A673 (cell line): ENCODE measurements around the gene SLC5A3. TPM values are rescaled to one million over a fixed set of nuclear protein-coding genes. Genes with fewer than 3 reads are reported as not detected.

Source experiments
- BruUV-seq: library from RNA; stranded (reverse); fragments of 400-500 nt; replicated peaks from 2 replicates; lab custom pipeline; 2021; lab: Mats Ljungman, UMichigan
- CTCF ChIA-PET: fragments of 300-600 bp; sonication (Branson Sonifier 250); formaldehyde crosslinking; loops from one replicate; lab custom pipeline; 2022; ENCODE audit warnings: antibody characterized with exemption; lab: Charles Lee
- POLR2A ChIA-PET: fragments of 300-600 bp; sonication (Branson Sonifier 250); formaldehyde crosslinking; loops from one replicate; lab custom pipeline; 2022; ENCODE audit warnings: antibody characterized with exemption; ENCODE audit not compliant: low non-redundant PET; lab: Charles Lee
- DNase-seq: peaks from one replicate; pipeline ENCODE4 v3.0.0-alpha.2; 2015; ENCODE audit warnings: low spot score
- H3K27ac ChIP-seq: fragments of 200-600 bp; sonication (generic); 2 replicates; pipeline ENCODE4 v1.5.1; 2016; ENCODE audit warnings: mixed run types, low read depth, mild to moderate bottlenecking, mixed read lengths, antibody characterized with exemption, low read length; ENCODE audit not compliant: poor library complexity, severe bottlenecking
- H3K27me3 ChIP-seq: fragments of 200-600 bp; sonication (generic); replicated peaks from 2 replicates; pipeline ENCODE4 v1.6.1; 2017; ENCODE audit warnings: mixed run types, low read depth, mild to moderate bottlenecking, mixed read lengths, antibody characterized with exemption, low read length; ENCODE audit not compliant: insufficient read depth, poor library complexity
- H3K36me3 ChIP-seq: fragments of 200-600 bp; sonication (generic); 2 replicates; pipeline ENCODE4 v1.6.1; 2016; ENCODE audit warnings: mixed run types, mild to moderate bottlenecking, mixed read lengths, antibody characterized with exemption, low read length; ENCODE audit not compliant: insufficient read depth, poor library complexity, severe bottlenecking
- H3K4me1 ChIP-seq: fragments of 200-600 bp; sonication (generic); 2 replicates; pipeline ENCODE4 v1.6.1; 2017; ENCODE audit warnings: mixed run types, mild to moderate bottlenecking, mixed read lengths, antibody characterized with exemption, low read length; ENCODE audit not compliant: insufficient read depth, poor library complexity, severe bottlenecking
- H3K4me3 ChIP-seq: fragments of 200-600 bp; sonication (generic); 2 replicates; pipeline ENCODE4 v1.5.1; 2016; ENCODE audit warnings: low read depth, mixed run types, mild to moderate bottlenecking, mixed read lengths, low read length; ENCODE audit not compliant: poor library complexity, severe bottlenecking
- H3K9me3 ChIP-seq: fragments of 200-600 bp; sonication (generic); 2 replicates; pipeline ENCODE4 v1.6.1; 2016; ENCODE audit warnings: mixed run types, low read depth, mild to moderate bottlenecking, mixed read lengths, antibody characterized with exemption, low read length; ENCODE audit not compliant: poor library complexity, severe bottlenecking
- CTCF ChIP-seq: fragments of 300-800, 200-600 bp; sonication (generic); conservative IDR thresholded peaks from 2 replicates; pipeline ENCODE4 v1.5.1; 2017; ENCODE audit warnings: low read depth, mild to moderate bottlenecking, antibody characterized with exemption, low read length, moderate library complexity, mixed read lengths
- EZH2 ChIP-seq: fragments of 200-600 bp; sonication (generic); IDR thresholded peaks from 2 replicates; pipeline ENCODE4 v1.6.1; 2017; ENCODE audit warnings: borderline replicate concordance, low read depth, mild to moderate bottlenecking, mixed read lengths, antibody characterized with exemption, low read length; ENCODE audit not compliant: poor library complexity, severe bottlenecking
- intact Hi-C: fragments of 100-400 bp; cut with micrococcal nuclease; formaldehyde crosslinking; loops from one replicate; pipeline ENCODE4 v1.10.0; 2022; ENCODE audit not compliant: unreplicated experiment
- total RNA-seq: library from RNA; stranded (reverse); gene quantifications from 2 replicates; pipeline ENCODE4 v1.2.3, GENCODE V29; 2021

SLC5A3 gene
- total RNA-seq, 1 experiment from 2014 or later = 20.5 TPM

- Histone ChIP-seq H3K4me3 (no peak overlapping the region), H3K27me3 (no peaks in the 10 kb centered on the region), H3K4me1 (peaks cover 5% of the 10 kb centered on the region), H3K36me3 (no peaks in the 10 kb centered on the region), H3K27ac (no peak overlapping the region), H3K9me3 (no peaks in the 10 kb centered on the region)
- ChIA-PET POLR2A (no interaction called here), CTCF (no interaction called here)
- TF ChIP-seq CTCF (no peak), EZH2 (no peak)
- DNase-seq = no peak
- intact Hi-C loops = no loop called here
- BruUV-seq = no TSS peak
These were observed 37.3 kb downstream of the SLC5A3 start for GRCh38 chr21:34110594-34111202.

GRCh38 chr21:34112316-34113033, 39.1 kb downstream of the SLC5A3 start:
- TF ChIP-seq EZH2 = no peak
- ChIA-PET POLR2A (interaction anchor here (0.6 kb wide), 1 partner anchor 971 kb away, joined by 3 read pairs; no protein-coding TSS in a partner anchor), CTCF (no interaction called here)
- Histone ChIP-seq H3K4me1 (peaks cover 5% of the 10 kb centered on the region), H3K27ac (no peak overlapping the region), H3K4me3 (no peak overlapping the region), H3K9me3 (no peaks in the 10 kb centered on the region), H3K36me3 (no peaks in the 10 kb centered on the region), H3K27me3 (no peaks in the 10 kb centered on the region)
- intact Hi-C loops = no loop called here
- DNase-seq = no peak
- no TSS peak for BruUV-seq

- H3K4me3 ChIP-seq = no peak overlapping the region
- no TSS peak for BruUV-seq
- CTCF ChIA-PET = no interaction called here
- H3K27ac ChIP-seq = no peak overlapping the region
- POLR2A ChIA-PET = no interaction called here
- peaks cover 5% of the 10 kb centered on the region for H3K4me1 ChIP-seq
- H3K27me3 ChIP-seq = no peaks in the 10 kb centered on the region
- no peak for DNase-seq
- H3K36me3 ChIP-seq = no peaks in the 10 kb centered on the region
- TF ChIP-seq EZH2 (no peak), CTCF (no peak)
- intact Hi-C loops = no loop called here
- H3K9me3 ChIP-seq = no peaks in the 10 kb centered on the region
These were observed 40.5 kb downstream of the SLC5A3 start for GRCh38 chr21:34113842-34114241.
